ENCODE measurements around the gene HPRT1.

DNA sequence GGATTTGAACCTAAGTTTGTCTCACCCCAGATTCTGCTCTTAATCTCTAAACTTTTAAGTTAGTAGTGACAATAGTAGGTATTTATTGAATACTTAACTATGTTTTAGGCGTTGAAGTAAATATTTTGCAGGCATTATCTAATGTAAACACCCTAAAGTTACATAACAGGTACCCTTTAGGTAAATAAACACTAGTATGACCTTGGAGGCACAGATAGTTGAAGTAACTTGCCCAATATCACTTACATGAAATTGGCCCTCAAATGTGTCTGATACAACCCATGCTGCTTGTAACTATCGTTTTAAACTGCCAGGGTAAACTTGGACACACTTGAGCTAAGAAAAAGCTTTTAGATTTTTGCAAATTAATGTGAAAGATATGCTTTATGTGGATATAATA, 3.0 kb downstream of the HPRT1 start:
- TF ChIP-seq ZNF219 (CRISPR knock-in tag; IDR thresholded peaks at IDR 0.05; ENCODE audit: borderline replicate concordance) (no peak), ESRRA (CRISPR knock-in tag; IDR thresholded peaks at IDR 0.05; ENCODE audit: borderline replicate concordance) (no peak), SP1 (CRISPR knock-in tag; conservative IDR thresholded peaks at IDR 0.05) (no peak), CREM (CRISPR knock-in tag; IDR thresholded peaks at IDR 0.05) (no peak), FOXK1 (CRISPR knock-in tag; IDR thresholded peaks at IDR 0.05) (no peak)
- TF ChIP-seq, protein P1, sequence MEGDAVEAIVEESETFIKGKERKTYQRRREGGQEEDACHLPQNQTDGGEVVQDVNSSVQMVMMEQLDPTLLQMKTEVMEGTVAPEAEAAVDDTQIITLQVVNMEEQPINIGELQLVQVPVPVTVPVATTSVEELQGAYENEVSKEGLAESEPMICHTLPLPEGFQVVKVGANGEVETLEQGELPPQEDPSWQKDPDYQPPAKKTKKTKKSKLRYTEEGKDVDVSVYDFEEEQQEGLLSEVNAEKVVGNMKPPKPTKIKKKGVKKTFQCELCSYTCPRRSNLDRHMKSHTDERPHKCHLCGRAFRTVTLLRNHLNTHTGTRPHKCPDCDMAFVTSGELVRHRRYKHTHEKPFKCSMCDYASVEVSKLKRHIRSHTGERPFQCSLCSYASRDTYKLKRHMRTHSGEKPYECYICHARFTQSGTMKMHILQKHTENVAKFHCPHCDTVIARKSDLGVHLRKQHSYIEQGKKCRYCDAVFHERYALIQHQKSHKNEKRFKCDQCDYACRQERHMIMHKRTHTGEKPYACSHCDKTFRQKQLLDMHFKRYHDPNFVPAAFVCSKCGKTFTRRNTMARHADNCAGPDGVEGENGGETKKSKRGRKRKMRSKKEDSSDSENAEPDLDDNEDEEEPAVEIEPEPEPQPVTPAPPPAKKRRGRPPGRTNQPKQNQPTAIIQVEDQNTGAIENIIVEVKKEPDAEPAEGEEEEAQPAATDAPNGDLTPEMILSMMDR (IDR thresholded peaks at IDR 0.05) = no peak
- TF ChIP-seq, protein P2, sequence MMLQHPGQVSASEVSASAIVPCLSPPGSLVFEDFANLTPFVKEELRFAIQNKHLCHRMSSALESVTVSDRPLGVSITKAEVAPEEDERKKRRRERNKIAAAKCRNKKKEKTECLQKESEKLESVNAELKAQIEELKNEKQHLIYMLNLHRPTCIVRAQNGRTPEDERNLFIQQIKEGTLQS (CRISPR knock-in tag; conservative IDR thresholded peaks at IDR 0.05) = no peak
- TF ChIP-seq, protein P3, sequence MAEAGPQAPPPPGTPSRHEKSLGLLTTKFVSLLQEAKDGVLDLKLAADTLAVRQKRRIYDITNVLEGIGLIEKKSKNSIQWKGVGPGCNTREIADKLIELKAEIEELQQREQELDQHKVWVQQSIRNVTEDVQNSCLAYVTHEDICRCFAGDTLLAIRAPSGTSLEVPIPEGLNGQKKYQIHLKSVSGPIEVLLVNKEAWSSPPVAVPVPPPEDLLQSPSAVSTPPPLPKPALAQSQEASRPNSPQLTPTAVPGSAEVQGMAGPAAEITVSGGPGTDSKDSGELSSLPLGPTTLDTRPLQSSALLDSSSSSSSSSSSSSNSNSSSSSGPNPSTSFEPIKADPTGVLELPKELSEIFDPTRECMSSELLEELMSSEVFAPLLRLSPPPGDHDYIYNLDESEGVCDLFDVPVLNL (CRISPR knock-in tag; IDR thresholded peaks at IDR 0.05; ENCODE audit: borderline replicate concordance, low read depth) = no peak
- TF ChIP-seq, protein P4, sequence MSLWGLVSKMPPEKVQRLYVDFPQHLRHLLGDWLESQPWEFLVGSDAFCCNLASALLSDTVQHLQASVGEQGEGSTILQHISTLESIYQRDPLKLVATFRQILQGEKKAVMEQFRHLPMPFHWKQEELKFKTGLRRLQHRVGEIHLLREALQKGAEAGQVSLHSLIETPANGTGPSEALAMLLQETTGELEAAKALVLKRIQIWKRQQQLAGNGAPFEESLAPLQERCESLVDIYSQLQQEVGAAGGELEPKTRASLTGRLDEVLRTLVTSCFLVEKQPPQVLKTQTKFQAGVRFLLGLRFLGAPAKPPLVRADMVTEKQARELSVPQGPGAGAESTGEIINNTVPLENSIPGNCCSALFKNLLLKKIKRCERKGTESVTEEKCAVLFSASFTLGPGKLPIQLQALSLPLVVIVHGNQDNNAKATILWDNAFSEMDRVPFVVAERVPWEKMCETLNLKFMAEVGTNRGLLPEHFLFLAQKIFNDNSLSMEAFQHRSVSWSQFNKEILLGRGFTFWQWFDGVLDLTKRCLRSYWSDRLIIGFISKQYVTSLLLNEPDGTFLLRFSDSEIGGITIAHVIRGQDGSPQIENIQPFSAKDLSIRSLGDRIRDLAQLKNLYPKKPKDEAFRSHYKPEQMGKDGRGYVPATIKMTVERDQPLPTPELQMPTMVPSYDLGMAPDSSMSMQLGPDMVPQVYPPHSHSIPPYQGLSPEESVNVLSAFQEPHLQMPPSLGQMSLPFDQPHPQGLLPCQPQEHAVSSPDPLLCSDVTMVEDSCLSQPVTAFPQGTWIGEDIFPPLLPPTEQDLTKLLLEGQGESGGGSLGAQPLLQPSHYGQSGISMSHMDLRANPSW (CRISPR knock-in tag; conservative IDR thresholded peaks at IDR 0.05; ENCODE audit: low read depth) = no peak
